Inflammatory macrophage treated with lipopolysaccharide for 1 hour (primary cell): ENCODE data around the gene HBM.
A peak's percentile ranks its signal among the peaks of the same experiment; 100 is the strongest.
"Not testable (repeated sequence)": the region's sequence is repeated elsewhere in the genome, so short reads cannot be mapped to it uniquely, and the experiment has no call there.

Source experiments
- DNase-seq, 2 donors: peaks; one replicate each; pipeline ENCODE4 v3.0.0-alpha.2; 2020 to 2022

The HBM gene

DNA sequence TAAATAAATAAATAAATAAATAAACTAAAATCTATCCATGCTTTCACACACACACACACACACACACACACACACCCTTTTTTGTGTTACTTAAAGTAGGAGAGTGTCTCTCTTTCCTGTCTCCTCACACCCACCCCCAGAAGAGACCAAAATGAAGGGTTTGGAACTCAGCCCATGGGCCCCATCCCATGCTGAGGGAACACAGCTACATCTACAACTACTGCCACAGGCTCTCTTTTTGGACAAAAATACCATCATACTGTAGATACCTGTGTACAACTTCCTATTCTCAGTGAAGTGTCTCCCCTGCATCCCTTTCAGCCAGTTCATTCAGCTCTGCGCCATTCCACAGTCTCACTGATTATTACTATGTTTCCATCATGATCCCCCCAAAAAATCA lies 5.0 kb downstream of the HBM start:
- DNase-seq: no peak

- not testable (repeated sequence) for DNase-seq
These were observed 6.7 kb downstream of the HBM start, which contains the start of gene HBA2 for GRCh38 chr16:172374-172941. HBA2 (plus strand) TSS chr16:172876; CDS start chr16:172913, 37 bp downstream.

GRCh38 chr16:173211-173854 lies 7.6 kb downstream of the HBM start:
- not testable (repeated sequence) for DNase-seq

GRCh38 chr16:173928-174769 lies 8.4 kb downstream of the HBM start:
- not testable (repeated sequence) for DNase-seq

- DNase-seq: peak; percentile 8 to 25
These were observed 9.5 kb downstream of the HBM start for GRCh38 chr16:175011-175949.

- DNase-seq: not testable (repeated sequence)
These were observed 10.2 kb downstream of the HBM start for GRCh38 chr16:176006-176405.

GRCh38 chr16:176477-177382 lies 11.0 kb downstream of the HBM start, which contains the start of gene HBA1:
HBA1 (plus strand) TSS chr16:176680; CDS start chr16:176717, 37 bp downstream.
- DNase-seq: not testable (repeated sequence)

DNA sequence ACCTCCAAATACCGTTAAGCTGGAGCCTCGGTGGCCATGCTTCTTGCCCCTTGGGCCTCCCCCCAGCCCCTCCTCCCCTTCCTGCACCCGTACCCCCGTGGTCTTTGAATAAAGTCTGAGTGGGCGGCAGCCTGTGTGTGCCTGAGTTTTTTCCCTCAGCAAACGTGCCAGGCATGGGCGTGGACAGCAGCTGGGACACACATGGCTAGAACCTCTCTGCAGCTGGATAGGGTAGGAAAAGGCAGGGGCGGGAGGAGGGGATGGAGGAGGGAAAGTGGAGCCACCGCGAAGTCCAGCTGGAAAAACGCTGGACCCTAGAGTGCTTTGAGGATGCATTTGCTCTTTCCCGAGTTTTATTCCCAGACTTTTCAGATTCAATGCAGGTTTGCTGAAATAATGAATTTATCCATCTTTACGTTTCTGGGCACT lies 11.6 kb downstream of the HBM start:
- no peak for DNase-seq

- no peak for DNase-seq
These were observed 12.3 kb downstream of the HBM start for GRCh38 chr16:177981-178667.

- DNase-seq: no peak
These were observed 12.9 kb downstream of the HBM start for GRCh38 chr16:178668-179015.

DNA sequence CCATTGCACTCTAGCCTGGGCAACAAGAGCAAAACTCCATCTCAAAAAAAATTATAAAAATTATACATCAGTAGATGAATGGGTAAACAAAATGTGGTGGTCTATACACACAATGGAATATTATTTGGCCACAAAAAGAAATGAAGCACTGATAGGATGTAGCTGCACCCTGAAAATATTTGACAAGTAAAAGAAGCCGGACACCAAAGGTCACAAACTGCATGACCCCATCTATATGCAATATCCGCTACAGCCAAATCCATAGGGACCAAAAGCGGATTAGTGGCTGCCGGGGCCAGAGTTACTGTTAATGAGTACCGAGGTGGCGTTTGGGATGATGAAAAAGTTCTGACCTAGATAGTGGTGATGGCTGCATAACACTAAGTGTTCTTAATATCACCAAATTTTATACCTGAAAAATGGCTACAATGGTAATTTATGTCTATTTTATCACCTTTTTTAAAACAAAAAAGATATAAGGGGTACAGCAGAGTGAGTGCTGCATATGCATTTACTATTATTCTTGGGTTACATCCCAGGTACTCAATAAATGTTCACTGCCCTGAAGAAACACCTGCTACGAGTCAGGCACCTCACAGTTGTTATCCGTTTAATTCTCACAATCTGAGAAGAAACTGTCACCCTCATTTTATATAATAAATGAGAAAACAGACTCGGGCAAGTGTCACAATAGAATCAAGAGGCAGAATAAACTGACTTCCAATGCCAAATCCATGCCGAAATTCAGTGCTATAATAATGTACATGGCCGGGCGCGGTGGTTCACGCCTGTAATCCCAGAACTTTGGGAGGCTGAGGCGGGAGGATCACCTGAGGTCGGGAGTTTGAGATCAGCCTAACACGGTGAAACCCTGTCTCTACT lies 13.7 kb downstream of the HBM start:
- no peak for DNase-seq

GRCh38 chr16:180101-180675 lies 14.4 kb downstream of the HBM start, which contains the start of gene HBQ1:
HBQ1 (plus strand) TSS chr16:180459; CDS start chr16:180487, 28 bp downstream.
- peak in 1 of 2 donors; percentile 5 for DNase-seq

DNA sequence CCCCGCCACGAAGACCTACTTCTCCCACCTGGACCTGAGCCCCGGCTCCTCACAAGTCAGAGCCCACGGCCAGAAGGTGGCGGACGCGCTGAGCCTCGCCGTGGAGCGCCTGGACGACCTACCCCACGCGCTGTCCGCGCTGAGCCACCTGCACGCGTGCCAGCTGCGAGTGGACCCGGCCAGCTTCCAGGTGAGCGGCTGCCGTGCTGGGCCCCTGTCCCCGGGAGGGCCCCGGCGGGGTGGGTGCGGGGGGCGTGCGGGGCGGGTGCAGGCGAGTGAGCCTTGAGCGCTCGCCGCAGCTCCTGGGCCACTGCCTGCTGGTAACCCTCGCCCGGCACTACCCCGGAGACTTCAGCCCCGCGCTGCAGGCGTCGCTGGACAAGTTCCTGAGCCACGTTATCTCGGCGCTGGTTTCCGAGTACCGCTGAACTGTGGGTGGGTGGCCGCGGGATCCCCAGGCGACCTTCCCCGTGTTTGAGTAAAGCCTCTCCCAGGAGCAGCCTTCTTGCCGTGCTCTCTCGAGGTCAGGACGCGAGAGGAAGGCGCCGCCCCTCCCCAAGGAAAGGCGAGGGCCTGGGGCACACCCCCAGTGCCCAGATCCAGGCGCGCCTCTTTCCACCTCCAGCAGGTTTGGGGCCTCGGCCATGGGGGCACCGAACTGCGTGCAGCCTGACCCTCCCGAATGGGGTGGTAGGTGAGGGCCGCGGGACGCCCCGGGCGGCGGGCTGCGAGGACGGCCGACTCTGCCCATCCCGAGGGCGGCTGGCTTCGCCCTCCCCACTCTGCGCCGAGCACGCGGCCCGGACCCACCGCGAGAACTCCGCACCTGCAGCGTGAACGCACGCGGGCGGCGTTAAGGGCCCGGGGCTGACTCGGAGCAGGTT lies 15.1 kb downstream of the HBM start:
- peak in 1 of 2 donors; percentile 9 for DNase-seq

- peak in 1 of 2 donors; percentile 76 for DNase-seq
These were observed 15.8 kb downstream of the HBM start for GRCh38 chr16:181565-182021.

DNA sequence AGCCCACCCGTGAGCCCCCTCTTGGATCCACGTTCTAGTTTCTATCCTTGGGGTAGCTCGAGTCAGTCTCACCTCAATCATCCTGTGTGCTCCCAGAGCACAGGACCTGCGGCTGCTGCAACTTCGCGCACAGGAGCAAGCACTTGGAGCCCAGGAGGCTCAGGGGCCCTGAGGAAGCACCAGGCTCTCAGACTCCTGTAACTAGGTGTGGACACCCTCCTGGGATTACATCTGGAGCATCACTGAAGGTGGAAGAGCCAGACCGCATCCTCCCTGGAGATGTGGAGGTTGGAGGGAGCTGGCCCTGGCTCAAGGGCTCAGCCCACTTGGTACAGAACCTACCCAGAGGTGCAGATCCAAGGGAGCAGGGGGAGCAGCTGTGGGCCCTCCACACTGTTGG lies 17.2 kb downstream of the HBM start:
- no peak for DNase-seq

DNA sequence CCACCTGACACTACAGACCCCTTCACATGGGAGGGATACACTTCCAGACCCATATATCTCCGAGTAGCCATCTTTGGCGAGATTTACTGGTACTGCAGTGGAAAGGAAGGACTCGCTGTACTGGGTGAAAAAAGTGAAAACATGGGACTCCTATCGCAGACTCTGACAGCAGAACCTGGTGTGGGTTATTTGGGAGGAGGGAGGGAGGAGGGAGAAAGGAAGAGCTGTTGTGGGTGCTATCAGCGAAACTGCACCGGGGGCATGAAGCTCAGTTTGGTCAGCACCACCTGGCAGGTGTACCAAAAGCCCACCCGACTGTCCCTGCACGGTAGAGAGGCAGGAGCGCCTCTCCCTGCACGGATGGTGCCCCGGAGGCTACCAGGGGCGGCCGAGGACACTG lies 19.4 kb downstream of the HBM start:
- no peak for DNase-seq

GRCh38 chr16:185691-186090 lies 19.9 kb downstream of the HBM start:
- DNase-seq: no peak

DNA sequence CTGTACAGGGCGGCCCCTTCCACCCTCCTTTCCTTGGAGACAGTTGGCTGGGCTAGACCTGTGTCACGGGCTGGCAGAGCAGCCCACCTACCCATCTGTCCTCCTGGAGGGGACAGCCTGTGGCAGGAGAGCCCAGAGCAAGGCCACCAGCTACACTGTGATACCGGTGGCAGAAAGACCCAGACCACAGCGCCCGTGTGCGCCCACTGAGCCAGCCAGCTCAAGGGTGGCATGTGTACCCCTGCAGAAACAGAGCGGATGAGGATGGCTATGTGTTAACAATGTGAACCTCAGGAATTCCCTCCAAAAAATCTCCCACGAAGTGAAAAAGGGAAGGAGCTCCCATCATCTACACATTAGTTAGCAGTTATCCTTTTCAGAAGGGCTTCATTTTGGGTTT lies 21.6 kb downstream of the HBM start:
- no peak for DNase-seq
